HUES48 (cell line): ENCODE measurements around the gene IL22.

Experiments used
- H3K27ac ChIP-seq: one replicate; pipeline ENCODE4 v1.7.0; 2013; ENCODE audit warnings: low read depth, low read length, inconsistent platforms
- H3K27me3 ChIP-seq: 2 replicates; pipeline ENCODE4 v1.6.1; 2013; ENCODE audit warnings: mild to moderate bottlenecking, low read length; ENCODE audit not compliant: control insufficient read depth, insufficient read depth
- H3K36me3 ChIP-seq: 2 replicates; pipeline ENCODE4 v1.6.1; 2013; ENCODE audit warnings: low read length; ENCODE audit not compliant: control insufficient read depth, insufficient read depth
- H3K4me1 ChIP-seq: 2 replicates; pipeline ENCODE4 v1.6.1; 2013; ENCODE audit warnings: mild to moderate bottlenecking, low read length; ENCODE audit not compliant: control insufficient read depth, insufficient read depth
- H3K4me3 ChIP-seq: 2 replicates; pipeline ENCODE4 v1.5.1; 2013; ENCODE audit warnings: mild to moderate bottlenecking, low read depth, low read length
- H3K9ac ChIP-seq: 2 replicates; pipeline ENCODE4 v1.6.1; 2013; ENCODE audit warnings: mild to moderate bottlenecking, low read depth, low read length, moderate library complexity
- H3K9me3 ChIP-seq: 2 replicates; pipeline ENCODE4 v1.6.1; 2013; ENCODE audit warnings: low read length; ENCODE audit not compliant: control insufficient read depth, insufficient read depth

Gene IL22, protein sequence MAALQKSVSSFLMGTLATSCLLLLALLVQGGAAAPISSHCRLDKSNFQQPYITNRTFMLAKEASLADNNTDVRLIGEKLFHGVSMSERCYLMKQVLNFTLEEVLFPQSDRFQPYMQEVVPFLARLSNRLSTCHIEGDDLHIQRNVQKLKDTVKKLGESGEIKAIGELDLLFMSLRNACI

GRCh38 chr12:68253504-68253903 is at the start of gene IL22:
Gene IL22, minus strand, starts transcription at chr12:68253604. Its CDS starts 156 bp downstream, at chr12:68253448.
- Histone ChIP-seq H3K27ac (no peak within 1 kb of the TSS), H3K36me3 (no peaks in the 10 kb centered on the region), H3K9me3 (no peaks in the 10 kb centered on the region), H3K4me1 (no peaks in the 10 kb centered on the region), H3K9ac (no peak within 1 kb of the TSS), H3K4me3 (no peak within 1 kb of the TSS), H3K27me3 (no peaks in the 10 kb centered on the region; the same call in 1 of the 2 replicates)

- no peaks in the 10 kb centered on the region for H3K27me3 ChIP-seq
- H3K9me3 ChIP-seq: no peaks in the 10 kb centered on the region
- H3K4me3 ChIP-seq: no peak overlapping the region
- H3K36me3 ChIP-seq: peaks cover 3% of the 10 kb centered on the region; the same call in 1 of the 2 replicates
- H3K4me1 ChIP-seq: no peaks in the 10 kb centered on the region
- no peak overlapping the region for H3K9ac ChIP-seq
- no peak overlapping the region for H3K27ac ChIP-seq
Measured at GRCh38 chr12:68297929-68298328, 44.5 kb upstream of the IL22 start.

DNA sequence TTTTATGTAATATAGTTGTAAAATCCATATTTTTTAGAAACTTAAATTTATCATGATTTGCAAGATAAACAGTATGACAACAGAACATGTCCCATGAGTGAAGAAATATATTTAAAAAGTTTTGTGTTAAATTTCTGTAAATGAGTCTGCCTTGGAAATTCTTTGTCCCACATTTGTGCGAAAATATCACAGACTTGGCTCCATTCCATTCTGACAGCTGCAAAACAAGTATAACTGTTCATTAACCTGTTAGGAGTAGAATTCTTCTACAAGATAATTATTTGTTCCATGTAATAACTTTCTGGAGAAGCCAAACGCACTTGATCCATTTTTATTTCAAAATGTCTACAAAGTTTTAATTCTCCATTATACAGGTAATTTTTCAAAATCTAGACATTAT is 40.8 kb upstream of the IL22 start:
- Histone ChIP-seq H3K4me3 (no peak overlapping the region), H3K27ac (no peak overlapping the region), H3K27me3 (no peaks in the 10 kb centered on the region), H3K36me3 (no peaks in the 10 kb centered on the region), H3K9me3 (no peaks in the 10 kb centered on the region), H3K9ac (no peak overlapping the region), H3K4me1 (no peaks in the 10 kb centered on the region)

DNA sequence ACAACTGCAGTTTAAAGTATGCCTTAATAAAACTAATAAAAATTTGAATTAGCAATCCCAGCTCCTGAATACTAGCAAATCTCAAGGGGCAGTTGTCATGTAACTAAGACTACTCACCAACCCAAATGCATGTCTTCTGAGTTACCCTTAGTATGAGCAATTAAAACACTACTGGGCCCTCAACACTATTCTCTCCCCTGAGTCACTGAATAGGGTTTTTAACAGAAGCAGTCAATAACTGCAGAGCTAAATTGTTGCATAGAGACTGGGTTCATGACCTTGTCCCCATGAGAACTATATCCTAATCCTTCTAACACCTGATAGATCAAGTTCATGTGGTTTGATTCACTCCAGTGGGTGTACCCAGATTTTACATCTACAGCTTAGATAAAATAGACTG is 39.9 kb upstream of the IL22 start:
- H3K4me3 ChIP-seq: no peak overlapping the region
- no peak overlapping the region for H3K27ac ChIP-seq
- H3K9me3 ChIP-seq: no peaks in the 10 kb centered on the region
- no peaks in the 10 kb centered on the region for H3K27me3 ChIP-seq
- H3K4me1 ChIP-seq: no peaks in the 10 kb centered on the region
- no peak overlapping the region for H3K9ac ChIP-seq
- no peaks in the 10 kb centered on the region for H3K36me3 ChIP-seq

DNA sequence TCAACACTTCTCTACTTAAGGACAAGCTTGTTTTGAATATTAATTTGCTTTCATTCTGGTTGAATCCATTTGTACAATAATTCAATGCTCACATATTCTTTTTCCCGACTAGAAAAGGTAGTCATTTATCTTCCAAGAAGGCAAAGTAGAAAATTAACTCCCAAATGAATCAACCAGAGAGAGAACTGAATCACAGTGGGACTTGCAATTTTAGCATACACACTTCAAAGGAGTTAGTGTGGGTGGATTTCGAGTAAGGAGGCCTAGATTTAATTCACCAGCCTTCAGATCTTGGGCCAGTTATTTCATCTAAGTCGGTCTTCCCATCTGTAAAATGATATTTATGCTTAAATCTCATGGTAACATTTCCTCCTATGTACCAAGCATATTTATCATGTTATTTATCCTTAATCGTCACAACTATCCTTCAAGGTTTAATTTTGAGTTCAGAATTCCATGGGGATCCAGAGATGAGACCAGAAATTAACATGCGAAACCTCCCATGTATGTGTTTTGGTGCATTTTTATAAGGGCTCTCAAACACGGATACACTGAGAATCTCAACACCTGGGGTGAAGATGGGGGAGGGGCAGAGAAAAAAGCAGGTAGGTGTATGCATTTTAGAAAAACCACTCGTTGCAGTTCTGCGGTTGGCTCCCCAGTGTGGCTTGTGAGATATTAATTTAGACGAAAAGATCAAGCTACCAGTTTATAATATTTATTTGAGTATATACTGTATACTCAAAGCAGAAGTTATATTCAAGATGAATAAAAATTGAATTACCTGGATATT is 38.9 kb upstream of the IL22 start:
- no peaks in the 10 kb centered on the region for H3K9me3 ChIP-seq
- no peaks in the 10 kb centered on the region for H3K27me3 ChIP-seq
- no peak overlapping the region for H3K4me3 ChIP-seq

DNA sequence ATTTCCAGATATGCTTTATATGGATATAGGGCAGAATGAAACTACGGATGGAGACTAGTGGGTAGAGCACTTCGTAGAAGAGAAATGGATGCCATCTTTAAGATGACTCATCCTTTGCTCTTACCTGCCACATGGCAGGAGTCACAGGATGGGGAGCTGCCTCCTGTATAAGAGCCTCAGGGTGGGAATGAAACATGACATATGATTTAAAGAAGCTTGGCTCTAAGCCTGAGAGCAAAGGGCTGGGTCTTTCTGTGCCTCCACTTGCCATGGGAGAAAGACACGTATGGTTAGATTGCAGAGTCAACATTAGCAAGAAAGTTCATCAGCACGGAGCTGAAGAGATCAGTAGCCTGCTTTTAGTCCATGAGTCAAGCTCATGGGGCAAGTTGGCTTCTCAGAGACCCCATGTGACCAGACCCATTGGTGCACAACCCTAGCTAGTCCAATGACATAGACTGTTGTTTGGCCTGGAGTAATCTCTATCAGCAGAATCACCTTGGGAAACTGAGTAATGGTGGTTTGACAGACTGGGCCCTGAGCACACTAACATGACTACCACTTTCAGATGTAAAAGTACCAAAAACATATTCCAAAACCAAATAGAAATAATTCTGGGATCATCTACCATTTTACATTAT is 38.1 kb upstream of the IL22 start:
- Histone ChIP-seq H3K27me3 (no peaks in the 10 kb centered on the region), H3K4me3 (no peak overlapping the region), H3K27ac (no peak overlapping the region), H3K9me3 (no peaks in the 10 kb centered on the region), H3K4me1 (no peaks in the 10 kb centered on the region), H3K36me3 (no peaks in the 10 kb centered on the region), H3K9ac (no peak overlapping the region)

More for the DNA sequence above, 38.9 kb upstream of the IL22 start:
- Histone ChIP-seq H3K4me1 (no peaks in the 10 kb centered on the region), H3K27ac (no peak overlapping the region), H3K9ac (no peak overlapping the region), H3K36me3 (no peaks in the 10 kb centered on the region)

- Histone ChIP-seq H3K4me3 (no peak overlapping the region), H3K27ac (no peak overlapping the region)
Measured at GRCh38 chr12:68290126-68290525, 36.7 kb upstream of the IL22 start.

DNA sequence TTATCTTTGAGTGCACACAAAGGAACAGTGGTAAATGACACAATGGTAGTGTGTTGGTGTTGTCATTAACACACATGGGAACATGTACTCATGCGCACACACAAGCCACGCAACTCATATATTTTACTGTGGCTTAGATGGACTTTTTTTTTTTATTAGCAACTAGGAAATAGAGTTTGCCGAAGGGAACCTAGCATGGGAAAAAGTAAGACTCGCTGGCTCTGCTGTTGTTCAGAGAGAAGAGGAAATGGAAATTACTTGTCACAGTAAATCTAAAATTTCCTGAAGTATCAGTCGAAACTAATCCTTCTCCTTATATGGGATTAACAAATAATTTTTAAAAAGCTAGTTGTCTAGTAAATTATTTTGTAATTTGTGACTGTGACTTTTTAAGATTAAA is 33.7 kb upstream of the IL22 start:
- H3K27ac ChIP-seq: no peak overlapping the region
- no peaks in the 10 kb centered on the region for H3K27me3 ChIP-seq
- no peaks in the 10 kb centered on the region for H3K9me3 ChIP-seq
- H3K9ac ChIP-seq: no peak overlapping the region
- no peak overlapping the region for H3K4me3 ChIP-seq
- H3K4me1 ChIP-seq: no peaks in the 10 kb centered on the region
- H3K36me3 ChIP-seq: no peaks in the 10 kb centered on the region

More at GRCh38 chr12:68290126-68290525, 36.7 kb upstream of the IL22 start:
- no peaks in the 10 kb centered on the region for H3K9me3 ChIP-seq
- H3K27me3 ChIP-seq: no peaks in the 10 kb centered on the region
- H3K4me1 ChIP-seq: no peaks in the 10 kb centered on the region
- H3K9ac ChIP-seq: no peak overlapping the region
- no peaks in the 10 kb centered on the region for H3K36me3 ChIP-seq

DNA sequence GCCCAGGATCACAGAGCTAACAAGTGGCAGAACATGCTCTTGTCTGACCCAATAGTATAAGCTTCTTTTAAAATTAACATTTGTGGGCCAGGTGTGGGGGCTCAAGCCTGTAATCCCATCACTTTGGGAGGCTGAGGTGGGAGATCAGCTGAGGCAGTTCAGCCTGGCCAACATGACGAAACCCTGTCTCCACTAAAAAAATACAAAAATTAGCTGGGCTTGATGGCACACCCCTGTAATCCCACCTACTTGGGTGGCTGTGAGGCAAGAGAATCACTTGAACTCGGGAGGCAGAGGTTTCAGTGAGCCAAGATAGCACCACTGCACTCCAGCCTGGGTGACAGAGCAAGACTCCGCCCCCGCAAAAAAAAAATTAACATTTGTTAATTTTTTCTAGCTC is 33.0 kb upstream of the IL22 start:
- H3K27ac ChIP-seq: no peak overlapping the region
- H3K9me3 ChIP-seq: no peaks in the 10 kb centered on the region
- H3K4me1 ChIP-seq: no peaks in the 10 kb centered on the region
- H3K9ac ChIP-seq: no peak overlapping the region
- H3K36me3 ChIP-seq: no peaks in the 10 kb centered on the region
- no peaks in the 10 kb centered on the region for H3K27me3 ChIP-seq
- no peak overlapping the region for H3K4me3 ChIP-seq

DNA sequence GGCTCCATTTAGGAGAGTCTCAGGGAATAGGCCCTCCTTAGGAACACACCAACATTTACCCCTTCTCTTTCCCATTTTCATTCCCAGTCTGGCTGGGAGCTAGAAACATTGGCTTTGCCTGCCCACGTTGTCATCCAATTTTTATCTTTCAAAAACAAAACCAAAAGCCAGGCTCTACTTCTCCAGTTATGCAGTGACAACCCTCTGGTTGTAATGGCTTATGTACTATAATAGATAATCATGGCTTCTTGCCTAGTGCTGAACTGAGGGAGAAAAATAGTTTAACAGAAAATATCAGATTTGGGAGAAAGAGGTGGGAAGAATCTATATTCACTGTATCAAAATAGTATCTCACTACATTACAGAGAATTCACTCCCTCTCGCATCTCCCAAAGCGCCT is 32.1 kb upstream of the IL22 start:
- Histone ChIP-seq H3K9me3 (no peaks in the 10 kb centered on the region), H3K9ac (no peak overlapping the region), H3K36me3 (no peaks in the 10 kb centered on the region), H3K27ac (no peak overlapping the region), H3K27me3 (no peaks in the 10 kb centered on the region), H3K4me1 (no peaks in the 10 kb centered on the region), H3K4me3 (no peak overlapping the region)
